ENCODE results near the gene HOXC6.

HOXC6 gene

GRCh38 chr12:54019924-54020590 lies 8.2 kb upstream of the HOXC6 start (continued):
- TF ChIP-seq ZNF518A (tag by site-specific recombination; conservative IDR thresholded peaks at IDR 0.05; ENCODE audit: low read depth) (no peak), ZNF292 (tag by site-specific recombination; IDR thresholded peaks at IDR 0.05; ENCODE audit: borderline replicate concordance, low read depth) (no peak), OVOL3 (tag by site-specific recombination; IDR thresholded peaks at IDR 0.05) (no peak), ZBTB20 (tag by site-specific recombination; IDR thresholded peaks at IDR 0.05) (0 out of 2 replicates have a peak, but pooled peaks have one; percentile 19), ZNF596 (tag by site-specific recombination; IDR thresholded peaks at IDR 0.05) (no peak), ZNF280C (tag by site-specific recombination; IDR thresholded peaks at IDR 0.05) (no peak), ZBTB49 (tag by site-specific recombination; IDR thresholded peaks at IDR 0.05; ENCODE audit: low read depth) (no peak), ZNF175 (tag by site-specific recombination; IDR thresholded peaks at IDR 0.05) (no peak), MYNN (tag by site-specific recombination; IDR thresholded peaks at IDR 0.05; ENCODE audit: borderline replicate concordance) (no peak), ZNF184 (tag by site-specific recombination; IDR thresholded peaks at IDR 0.05) (no peak), ZNF621 (tag by site-specific recombination; IDR thresholded peaks at IDR 0.05) (no peak), SP3 (tag by site-specific recombination; IDR thresholded peaks at IDR 0.05) (no peak), ZNF610 (tag by site-specific recombination; IDR thresholded peaks at IDR 0.05; ENCODE audit: borderline replicate concordance) (no peak), ZNF530 (tag by site-specific recombination; IDR thresholded peaks at IDR 0.05; ENCODE audit: low read depth) (no peak), ZNF398 (tag by site-specific recombination; IDR thresholded peaks at IDR 0.05) (no peak), ZNF768 (tag by site-specific recombination; IDR thresholded peaks at IDR 0.05) (no peak), ZEB2 (tag by site-specific recombination; IDR thresholded peaks at IDR 0.05) (no peak), GLIS2 (tag by site-specific recombination; IDR thresholded peaks at IDR 0.05) (peak; percentile 26; the same call in 1 of the 2 replicates), YY1 (tag by site-specific recombination; IDR thresholded peaks at IDR 0.05) (no peak), ZNF37A (tag by site-specific recombination; IDR thresholded peaks at IDR 0.05) (no peak), GLIS1 (tag by site-specific recombination; IDR thresholded peaks at IDR 0.05) (peak; percentile 38; the same call in 1 of the 2 replicates), ZBTB26 (tag by site-specific recombination; optimal IDR thresholded peaks at IDR 0.05) (no peak), REPIN1 (tag by site-specific recombination; IDR thresholded peaks at IDR 0.05; ENCODE audit: low read depth) (no peak), ZFP69B (tag by site-specific recombination; IDR thresholded peaks at IDR 0.05) (peak; percentile 82), ZNF544 (tag by site-specific recombination; IDR thresholded peaks at IDR 0.05) (no peak), ZBTB7A (tag by site-specific recombination; IDR thresholded peaks at IDR 0.05; ENCODE audit: low read depth) (no peak), KLF16 (tag by site-specific recombination; IDR thresholded peaks at IDR 0.05) (no peak), ZBTB21 (tag by site-specific recombination; IDR thresholded peaks at IDR 0.05) (no peak), ZBTB1 (tag by site-specific recombination; IDR thresholded peaks at IDR 0.05) (no peak)
